ENCODE data around the gene RHOF.

GRCh38 chr12:121764808-121765207 is 28.7 kb downstream of the RHOF start:
- TF ChIP-seq CTCF (IDR thresholded peaks at IDR 0.05 in 2 of 3, conservative IDR thresholded peaks at IDR 0.05 in 1 of 3; ENCODE audit: borderline replicate concordance in 1 of 3, insufficient read depth in 1 of 3, low read depth in 2 of 3, low read length in 2 of 3) (no peak), ZFX (IDR thresholded peaks at IDR 0.05) (no peak), SRF (IDR thresholded peaks at IDR 0.05; ENCODE audit: low read depth) (no peak), EZH2 (IDR thresholded peaks at IDR 0.05) (no peak), SIN3A (IDR thresholded peaks at IDR 0.05; ENCODE audit: low read depth) (no peak), POLR2AphosphoS5 (IDR thresholded peaks at IDR 0.05; ENCODE audit: low read depth, low read length) (no peak), POLR2A (IDR thresholded peaks at IDR 0.05; ENCODE audit: borderline replicate concordance, extremely low read depth, insufficient read depth, insufficient read length) (no peak), REST (IDR thresholded peaks at IDR 0.05; ENCODE audit: low read depth) (no peak), SP1 (IDR thresholded peaks at IDR 0.05; ENCODE audit: low read depth) (no peak), JUND (IDR thresholded peaks at IDR 0.05) (no peak)

Measured in HCT116 (cell line).